Endometrial microvascular endothelial cells (primary cell): ENCODE measurements around the gene RFFL. TPM values are rescaled to one million over a fixed set of nuclear protein-coding genes. Genes with fewer than 3 reads are reported as not detected.

Experiments
- in situ Hi-C: cut with HindIII; loops from 2 replicates; pipeline ENCODE4 v1.10.0; 2017; ENCODE audit warnings: low sequenced_read_pairs, low pct_unique_long_range_greater_than_20kb; ENCODE audit errors: inconsistent ontology term
- total RNA-seq: library from RNA; depleted of rRNA; stranded (reverse); fragments of >200 nt; gene quantifications from one replicate; pipeline ENCODE4 v1.2.3, GENCODE V29; 2015; ENCODE audit errors: inconsistent ontology term

RFFL gene
- total RNA-seq, 1 donor from 2014 or later: 24.3 TPM

DNA sequence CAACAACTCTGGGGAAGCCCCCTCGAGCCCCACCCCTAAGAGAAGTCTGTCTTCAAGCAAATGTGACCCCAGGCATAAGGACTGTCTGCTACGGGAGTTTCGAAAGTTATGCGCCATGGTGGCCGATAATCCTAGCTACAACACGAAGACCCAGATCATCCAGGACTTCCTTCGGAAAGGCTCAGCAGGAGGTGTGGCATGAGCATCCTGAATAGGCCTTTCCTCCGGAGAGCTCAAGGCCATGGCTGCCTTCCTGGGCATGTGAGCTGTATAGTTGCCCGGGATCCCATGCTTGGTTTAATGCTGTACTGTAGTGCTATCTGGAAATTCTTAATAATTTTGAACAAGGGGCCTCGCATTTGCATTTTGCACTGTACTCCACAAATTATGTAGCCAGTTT is 74.0 kb downstream of the RFFL start:
- in situ Hi-C loops: no loop called here

DNA sequence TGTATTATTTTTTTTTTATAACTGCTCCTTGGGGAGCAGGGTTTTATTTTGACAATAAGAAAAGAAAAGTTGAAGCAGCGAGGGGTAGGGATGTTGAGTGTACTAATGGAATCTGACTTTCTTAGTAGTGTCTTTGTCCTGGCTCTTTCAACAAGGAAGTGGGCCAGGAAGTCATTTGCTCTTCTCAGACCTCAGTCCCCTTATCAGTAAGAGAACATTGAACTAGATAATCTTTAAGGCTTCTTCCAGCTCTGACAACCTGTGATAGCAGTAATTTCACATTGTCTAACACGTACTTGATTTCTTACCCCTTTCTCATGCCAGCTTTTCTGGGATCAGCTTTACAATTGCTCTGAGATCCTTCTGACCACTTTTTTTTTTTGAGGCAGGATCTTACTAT is 74.9 kb downstream of the RFFL start:
- in situ Hi-C loops: no loop called here

DNA sequence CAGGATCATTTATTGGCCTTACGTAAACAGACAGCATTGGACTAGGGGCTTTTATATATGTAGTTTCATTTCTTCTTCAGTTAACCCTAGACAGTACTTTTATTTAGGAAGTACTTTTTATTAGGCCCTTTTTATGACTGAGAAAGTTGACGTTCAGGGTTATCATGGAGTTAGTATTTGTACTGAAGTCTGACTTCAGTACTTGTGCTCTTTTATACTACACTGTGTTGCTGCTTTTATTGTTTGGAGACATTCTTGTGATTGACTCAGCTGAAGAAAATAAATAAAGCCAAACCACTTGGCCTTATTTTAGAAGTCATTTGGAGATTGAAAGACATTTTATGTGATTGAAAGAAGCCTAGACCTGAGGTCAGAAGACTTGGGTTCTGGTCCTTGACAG is 76.3 kb downstream of the RFFL start:
- in situ Hi-C loops: no loop called here

DNA sequence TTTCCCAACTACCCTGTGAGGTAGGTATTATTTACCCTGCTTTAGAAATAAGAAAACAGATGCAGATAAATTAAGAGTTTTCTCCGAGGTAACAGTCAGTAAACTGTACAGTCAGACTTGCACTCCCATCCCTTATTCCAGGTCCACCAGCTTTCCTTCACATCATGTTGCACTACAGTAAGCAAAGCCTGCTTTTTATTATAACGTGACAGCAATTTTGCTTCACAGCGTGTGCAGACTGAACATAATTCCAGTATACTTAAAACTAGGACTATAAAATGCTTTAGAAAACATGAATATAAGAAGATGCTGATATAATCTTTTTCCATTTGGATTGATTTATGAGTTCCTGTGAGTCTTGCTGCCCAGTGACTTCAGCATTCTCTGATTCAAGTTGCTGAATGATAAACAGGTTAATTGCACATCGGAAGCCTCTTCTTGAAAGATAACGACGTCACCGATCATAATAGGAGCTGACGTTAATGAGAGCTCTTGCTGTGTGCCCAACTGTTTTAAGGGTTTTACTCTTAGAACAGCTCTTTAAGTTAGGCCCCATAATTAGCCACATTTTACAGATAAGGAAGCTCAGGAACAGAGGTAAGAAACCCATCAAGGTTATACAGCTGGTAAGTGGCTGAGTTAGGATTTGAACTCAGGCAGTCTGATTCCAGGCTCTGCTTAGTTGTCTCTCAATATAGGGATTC is 81.8 kb downstream of the RFFL start:
- in situ Hi-C loops: no loop called here

DNA sequence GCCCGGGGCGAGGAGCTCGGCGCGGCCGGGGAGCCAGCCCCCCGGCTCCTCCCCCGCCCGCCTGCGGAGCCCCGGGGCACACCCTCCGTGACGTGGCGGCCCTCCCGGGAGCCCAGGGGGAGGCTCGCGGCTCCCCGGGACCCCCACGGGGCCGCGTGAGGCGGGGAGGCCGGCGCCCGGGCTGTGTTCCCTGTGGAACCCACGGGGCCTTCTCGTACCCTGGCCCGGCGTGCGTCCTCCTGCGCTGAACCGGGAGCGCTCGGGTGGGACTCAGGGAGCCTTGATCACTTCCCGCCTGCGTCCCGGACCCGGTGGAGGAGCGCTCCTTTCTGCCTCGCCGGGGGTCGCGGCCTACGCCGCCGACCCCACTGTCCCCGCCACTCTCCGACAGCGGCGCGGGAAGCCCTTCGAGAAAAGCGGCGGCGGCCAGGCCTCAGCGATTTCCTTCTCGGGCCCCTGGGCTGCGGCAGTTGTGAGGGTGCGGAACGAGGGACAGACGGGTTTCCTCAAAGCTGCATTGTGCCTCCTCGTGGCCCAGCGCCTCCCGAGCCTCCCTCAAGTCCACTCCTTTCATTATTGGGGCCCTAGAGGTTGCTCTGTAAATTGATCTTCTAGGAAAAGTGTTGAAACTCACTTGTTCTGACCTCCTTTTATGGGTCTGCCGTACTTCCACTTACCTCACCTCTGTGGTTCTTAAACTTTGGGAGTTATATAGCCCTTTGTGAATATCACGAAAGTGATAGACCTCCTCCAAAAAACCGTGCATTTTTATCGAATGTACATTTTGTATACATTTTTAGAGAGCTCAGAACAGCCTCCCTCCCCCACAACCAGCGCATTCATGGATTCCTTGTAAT is 82.6 kb downstream of the RFFL start:
- in situ Hi-C loops: no loop called here

DNA sequence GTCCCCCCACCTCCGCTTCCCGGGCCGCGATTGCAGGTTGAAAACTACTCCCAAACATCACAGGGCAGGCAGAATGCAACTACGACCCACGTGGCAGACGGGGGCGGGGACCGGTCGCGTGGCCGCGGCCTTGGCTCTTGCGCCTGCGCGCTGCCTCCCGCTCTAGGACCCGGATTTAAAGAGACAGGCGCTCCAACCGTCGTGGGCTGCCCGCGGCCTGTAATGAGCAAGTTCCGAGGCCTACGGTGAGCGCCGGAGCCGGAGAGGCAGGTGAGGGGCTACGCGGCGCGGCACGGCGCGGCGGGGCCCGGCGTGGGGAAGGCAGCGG is 83.2 kb downstream of the RFFL start, which contains the start of gene LIG3:
Gene LIG3, plus strand, starts transcription at position 160 of the 328 bp plus-strand sequence. CDS start 2,494 bp downstream, outside the sequence.
- in situ Hi-C loops: no loop called here

DNA sequence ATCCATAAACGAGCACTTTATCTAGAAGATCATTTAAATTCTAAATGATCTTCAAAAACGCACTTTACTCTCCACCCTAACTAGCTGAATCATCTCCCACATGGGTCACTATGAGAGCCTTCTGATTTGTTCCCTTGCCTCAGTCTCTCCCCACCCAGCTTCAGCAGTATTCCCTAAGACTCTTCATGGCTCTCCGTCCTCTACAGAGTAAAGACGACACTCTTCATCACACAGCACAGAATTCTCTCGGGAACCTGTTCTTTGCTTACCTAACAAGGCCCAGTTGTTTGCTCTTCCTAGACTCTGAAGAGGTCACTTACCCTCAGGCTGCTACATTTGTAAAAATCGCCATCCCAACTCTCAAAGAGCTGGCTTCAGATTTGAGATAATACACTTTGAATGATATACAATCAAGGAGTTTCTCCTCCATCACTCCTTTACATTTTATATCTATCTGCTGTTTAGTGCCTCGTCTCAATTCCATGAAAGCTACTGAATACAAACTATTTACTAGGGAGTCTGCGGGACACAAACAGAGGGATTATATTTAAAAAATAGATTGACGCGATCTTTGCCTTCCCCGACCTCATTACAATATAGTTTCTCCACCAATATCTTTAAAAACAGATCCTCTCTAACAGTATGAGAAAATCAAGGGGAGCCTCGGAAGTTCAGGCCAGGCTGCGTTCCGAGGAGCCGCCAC is 83.7 kb downstream of the RFFL start:
- in situ Hi-C loops: no loop called here

DNA sequence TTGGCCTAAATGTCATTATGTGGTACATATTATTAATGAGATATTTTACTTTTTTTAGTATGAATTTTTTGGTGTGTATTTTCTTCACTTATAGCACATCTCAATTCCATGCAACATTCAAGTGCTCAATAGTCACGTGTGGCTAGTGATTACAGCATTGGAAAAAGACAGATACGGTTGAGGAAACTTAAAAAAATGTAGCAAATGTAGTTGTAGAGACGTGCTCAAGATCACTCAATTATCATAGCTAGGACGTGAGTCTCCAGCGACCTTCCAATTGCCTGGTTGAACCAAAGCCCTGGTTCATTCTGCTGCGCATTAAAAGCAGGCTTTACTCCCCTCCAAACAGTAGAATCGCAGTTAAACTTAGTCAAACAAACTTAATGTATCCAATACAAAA is 84.4 kb downstream of the RFFL start:
- in situ Hi-C loops: no loop called here

DNA sequence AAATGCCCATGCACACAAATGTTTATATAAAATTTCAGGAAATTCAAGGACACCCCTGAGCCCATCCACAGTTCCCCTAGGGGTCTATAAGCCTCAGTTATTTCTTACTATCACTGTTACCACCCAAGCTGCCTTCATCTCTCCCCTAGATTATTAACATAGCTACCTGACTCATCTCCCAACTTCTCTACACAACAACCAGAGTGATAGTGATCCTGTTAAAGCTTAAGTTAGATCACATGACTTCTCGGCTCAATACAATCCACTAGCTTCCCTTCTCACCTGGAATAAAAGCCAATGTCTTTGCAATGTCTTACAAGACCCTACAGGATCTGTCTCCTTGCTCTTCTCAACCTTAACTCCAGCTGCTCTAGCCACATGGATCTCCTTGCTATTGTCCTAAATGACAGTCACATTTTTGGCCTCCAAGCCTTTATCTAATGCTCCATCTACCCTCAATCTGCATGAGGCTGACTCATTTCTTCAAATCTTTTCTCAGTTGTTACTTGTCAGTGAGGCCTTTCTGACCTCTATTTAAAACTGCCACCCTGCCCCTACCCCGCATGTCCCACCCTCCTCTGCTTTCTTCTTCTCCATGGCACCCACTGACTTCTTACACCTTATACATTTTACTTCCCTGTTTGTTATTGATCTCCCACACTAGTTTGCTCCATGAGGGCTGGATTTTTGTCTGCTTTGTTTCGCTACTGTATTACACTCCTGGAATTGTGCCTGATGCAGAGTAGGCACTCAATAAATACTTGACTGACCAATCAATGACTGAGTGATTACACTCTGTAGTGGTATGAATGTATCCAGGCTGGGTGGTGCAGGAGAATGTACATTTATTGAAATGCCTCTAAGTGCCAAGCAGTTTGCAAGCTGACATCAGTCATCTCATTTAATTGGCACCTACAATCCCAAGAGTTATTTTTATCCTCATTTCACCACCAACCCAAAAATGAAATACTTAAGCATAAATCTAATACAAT is 88.4 kb downstream of the RFFL start:
- in situ Hi-C loops: no loop called here

DNA sequence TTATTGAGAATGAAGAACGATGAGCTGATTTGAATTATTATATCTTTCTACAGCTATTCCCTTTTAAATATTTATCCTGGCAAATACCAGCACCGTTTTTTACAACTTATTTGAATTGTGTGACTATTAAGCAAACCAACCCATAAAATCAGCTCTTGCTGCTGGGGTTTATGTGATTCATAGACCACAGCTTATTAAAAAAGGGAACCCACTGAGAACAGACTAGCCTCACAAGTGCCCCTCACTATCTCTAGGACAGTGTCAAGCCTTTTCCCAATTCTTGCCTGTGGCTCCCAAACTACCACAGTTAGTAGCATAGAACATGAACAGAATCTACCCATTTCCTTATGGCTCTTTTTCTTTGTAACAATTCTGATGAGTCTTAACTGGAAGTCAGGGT is 89.3 kb downstream of the RFFL start:
- in situ Hi-C loops: no loop called here

DNA sequence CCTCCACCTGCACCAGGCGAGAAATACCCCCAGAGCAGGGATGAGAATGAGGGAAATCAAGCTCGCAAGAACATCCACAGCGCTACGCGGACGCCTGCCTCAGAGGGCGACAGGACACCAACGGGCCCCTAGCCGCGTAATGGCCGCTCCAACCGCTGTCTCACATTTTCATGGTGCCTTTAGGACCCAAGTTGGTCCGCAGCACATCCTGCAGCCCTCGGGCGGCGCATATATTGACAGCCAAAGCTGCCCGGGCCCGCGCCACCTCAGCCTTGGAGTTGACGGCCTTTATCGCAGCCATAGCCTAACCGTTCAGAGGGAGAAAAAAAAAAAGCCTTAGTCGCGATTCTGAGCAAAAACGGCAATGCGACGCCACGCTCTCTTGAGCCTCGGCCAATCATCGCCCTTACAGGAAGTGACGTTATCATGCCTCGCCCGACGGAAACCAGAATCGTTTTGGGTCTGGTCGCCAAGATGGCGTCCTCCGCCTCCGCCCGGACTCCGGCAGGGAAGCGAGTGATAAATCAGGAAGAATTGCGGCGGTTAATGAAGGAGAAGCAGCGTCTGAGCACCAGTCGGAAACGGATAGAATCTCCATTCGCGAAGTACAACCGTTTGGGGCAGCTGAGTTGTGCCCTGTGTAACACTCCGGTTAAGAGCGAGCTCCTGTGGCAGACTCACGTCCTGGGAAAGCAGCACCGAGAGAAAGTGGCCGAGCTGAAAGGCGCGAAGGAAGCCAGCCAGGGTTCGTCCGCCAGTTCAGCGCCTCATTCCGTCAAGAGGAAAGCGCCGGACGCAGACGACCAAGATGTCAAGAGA is 102.2 kb downstream of the RFFL start, which contains the start of the genes CCT6B and ZNF830:
Gene CCT6B, minus strand, starts transcription at position 368 of the 819 bp plus-strand sequence. Its CDS starts 67 bp downstream, at position 301.
Gene ZNF830, plus strand, starts transcription at position 448 of the 819 bp plus-strand sequence. Its CDS starts 27 bp downstream, at position 475.
- in situ Hi-C loops: no loop called here

DNA sequence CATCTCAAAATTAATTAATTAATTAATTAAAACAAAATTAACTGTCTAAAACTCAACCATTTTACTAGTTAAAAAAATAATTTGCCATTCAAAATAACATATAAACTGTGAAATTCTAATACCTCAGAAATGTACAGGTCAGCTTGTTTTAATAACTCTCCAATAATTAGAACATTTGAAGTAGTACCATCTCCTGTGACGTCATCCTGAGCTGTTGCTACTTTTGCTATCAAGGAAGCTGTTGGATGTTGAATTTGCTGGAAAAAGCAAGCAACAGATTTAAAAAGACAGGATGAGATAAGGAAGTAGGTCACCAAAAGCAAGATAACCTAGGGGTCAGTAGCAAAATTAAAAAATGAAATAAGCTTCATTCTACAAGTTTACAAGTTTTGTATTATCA is 105.1 kb downstream of the RFFL start:
- in situ Hi-C loops: no loop called here

Other genes with a start within 250 kb of the RFFL start
- 2.9 TPM for gene CCT6B, start 102.2 kb downstream of the RFFL start, total RNA-seq
- gene ZNF830, start 102.2 kb downstream of the RFFL start, total RNA-seq: 12.5 TPM
- gene LIG3, start 83.2 kb downstream of the RFFL start, total RNA-seq: 48.2 TPM
- 13.0 TPM for gene RAD51D, start 56.2 kb upstream of the RFFL start, total RNA-seq
- gene FNDC8, start 57.9 kb upstream of the RFFL start, total RNA-seq: not detected
- 33.5 TPM for gene NLE1, start 78.6 kb upstream of the RFFL start, total RNA-seq
- not detected for gene UNC45B, start 84.1 kb upstream of the RFFL start, total RNA-seq
- gene SLC35G3, start 130.7 kb upstream of the RFFL start, total RNA-seq: not detected
- gene SLFN5, start 179.4 kb upstream of the RFFL start, total RNA-seq: 26.3 TPM